Heart right ventricle (tissue), 16 donors: ENCODE data around the gene KDM5A. TPM values are rescaled to one million over a fixed set of nuclear protein-coding genes. Genes with fewer than 3 reads are reported as not detected.
A peak's percentile ranks its signal among the peaks of the same experiment; 100 is the strongest.

Source experiments
- ATAC-seq, 8 donors: fragments of 200-7000 bp; cut with Tn5 transposase; one replicate each; pipeline ENCODE4 v1.9.1; 2020; ENCODE audit warnings: mild to moderate bottlenecking in 8 of 8, moderate library complexity in 8 of 8, moderate number of reproducible peaks in 1 of 8
- DNase-seq, 2 donors: peaks; one replicate each; pipeline ENCODE4 v3.0.0-alpha.2; 2020
- H3K27ac ChIP-seq, 10 donors: fragments of 200-600 bp; sonication (generic) in 2 of 10; one replicate each; pipeline versions ENCODE4 v1.5.0 to v1.8.0; 2020 to 2022; ENCODE audit warnings: mild to moderate bottlenecking in 3 of 10
- H3K27me3 ChIP-seq, 7 donors: fragments of 200-600 bp; one replicate each; pipeline ENCODE4 v1.8.0; 2021 to 2022; ENCODE audit warnings: mild to moderate bottlenecking in 2 of 7
- H3K36me3 ChIP-seq, 9 donors: fragments of 200-600 bp; sonication (generic) in 1 of 9; one replicate each; pipeline versions ENCODE4 v1.5.0 to v1.8.0; 2020 to 2022; ENCODE audit warnings: mild to moderate bottlenecking in 2 of 9
- H3K4me1 ChIP-seq, 9 donors: fragments of 200-600 bp; sonication (generic) in 1 of 9; one replicate each; pipeline versions ENCODE4 v1.5.0 to v1.8.0; 2020 to 2022; ENCODE audit warnings: mild to moderate bottlenecking in 4 of 9
- H3K4me3 ChIP-seq, 10 donors: fragments of 200-600 bp; sonication (generic) in 2 of 10; one replicate each; pipeline versions ENCODE4 v1.5.0 to v1.8.0; 2020 to 2022; ENCODE audit warnings: mild to moderate bottlenecking in 7 of 10, moderate library complexity in 2 of 10
- H3K9me3 ChIP-seq, 11 donors: fragments of 200-600 bp in 10 of 11; sonication (generic) in 2 of 11; one replicate each; pipeline versions ENCODE4 v1.5.0 to v1.8.0; 2013 to 2022; ENCODE audit warnings: mild to moderate bottlenecking in 2 of 11, control low read depth in 1 of 11, moderate library complexity in 1 of 11
- WGBS, 2 donors: extraction: QIAGEN DNeasy Blood & Tissue Kit; methylation state at CpG; one replicate each; pipeline ENCODE4 v1.1.7; 2013; ENCODE audit warnings: inconsistent platforms in 1 of 2; 5-methylcytosine and 5-hydroxymethylcytosine counted together
- intact Hi-C, 10 donors: fragments of 100-400 bp; cut with DNase I; formaldehyde crosslinking; loops; one replicate each; pipeline versions ENCODE4 v1.11.1 to v1.14.2; 2022
- polyA plus RNA-seq, 2 donors: library from polyadenylated mRNA; stranded (reverse); fragments of 200-250 nt; gene quantifications; one replicate each; pipeline ENCODE4 v1.2.3, GENCODE V29; 2013
- total RNA-seq, 10 donors: library from RNA; stranded (reverse); fragmentation: NEBNext Ultra II Directional in 3 of 10; extraction: Animal tissue kit (Norgen Biotek cat#: 25700) in 3 of 10; gene quantifications; one replicate each; pipeline versions ENCODE4 v1.2.1 to v1.2.4, GENCODE V29; 2021 to 2023
- TF ChIP-seq, protein P1 (sequence below), 9 donors: fragments of 200-600 bp; sonication (generic) in 2 of 9; IDR thresholded peaks; one replicate each; pipeline versions ENCODE4 v1.5.0 to v1.8.0; 2021 to 2022; ENCODE audit warnings: antibody characterized with exemption in 9 of 9, mild to moderate bottlenecking in 5 of 9, moderate library complexity in 1 of 9
- donor health status: Arrhythmogenic right ventricular cardiomyopathy.
- donor health status: ischemic (EF 13 %, LVEDD 7.1; RV severe dilation, severe dysfunction).
- donor health status: healthy with polysubstance abuse.
- donor health status: DM: no; HTN: yes; CAD: no.
- donor health status: DM: no; HTN: no; CAD: no.
- donor health status: ischemic (EF 25% LVEDD 6.9; RV normal size, moderate dysfunction).
- donor health status: ischemic (EF 25% LVEDD 5.7; RV mildly dilated, moderate dysfunction).
- donor health status: healthy.
- donor health status: DM: yes; HTN: yes; CAD: no.
- donor health status: Ischemic cardiomyopathy.
- donor health status: ischemic (EF 35%, LVEDD 5.7; RV mildly dilated, moderate dysfunction).
- donor health status: nonischemic (EF 11% LVEDD 7.7; RV severe dilation, severe dysfunction).
- donor health status: DM: yes; HTN: yes; CAD: no.
- donor health status: PGD.
- donor health status: ischemic (EF 29% LVEDD 5.4; RV normal size, mild dysfunction).
- donor health status: nonischemic (EF 23%, LVEDD 6.1; RV moderate dilation, normal function).

Gene KDM5A
- total and polyA plus RNA-seq, 12 donors: 3.0 to 46.0 (median 33.3) TPM

DNA sequence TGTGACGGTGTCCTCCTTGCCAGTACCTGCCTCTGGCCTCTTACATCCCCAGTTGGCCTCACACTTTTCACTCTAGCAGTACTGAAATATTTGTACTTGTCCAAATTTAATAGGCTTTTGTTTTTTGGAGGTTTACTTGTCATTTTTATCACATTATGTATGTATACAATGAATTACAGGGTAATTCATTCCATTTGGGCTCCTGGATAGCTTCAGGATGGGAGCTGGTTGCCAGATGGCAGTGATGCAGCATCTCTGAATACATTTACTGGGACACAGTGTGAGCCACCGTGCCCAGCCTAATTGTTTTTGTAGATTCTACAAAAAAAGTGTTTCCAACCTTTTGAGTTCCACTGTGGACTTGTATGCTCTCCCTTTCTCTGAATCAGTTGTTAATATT lies 25.7 kb upstream of the KDM5A start:
- no peak overlapping the region for H3K27ac ChIP-seq
- TF ChIP-seq, protein P1, sequence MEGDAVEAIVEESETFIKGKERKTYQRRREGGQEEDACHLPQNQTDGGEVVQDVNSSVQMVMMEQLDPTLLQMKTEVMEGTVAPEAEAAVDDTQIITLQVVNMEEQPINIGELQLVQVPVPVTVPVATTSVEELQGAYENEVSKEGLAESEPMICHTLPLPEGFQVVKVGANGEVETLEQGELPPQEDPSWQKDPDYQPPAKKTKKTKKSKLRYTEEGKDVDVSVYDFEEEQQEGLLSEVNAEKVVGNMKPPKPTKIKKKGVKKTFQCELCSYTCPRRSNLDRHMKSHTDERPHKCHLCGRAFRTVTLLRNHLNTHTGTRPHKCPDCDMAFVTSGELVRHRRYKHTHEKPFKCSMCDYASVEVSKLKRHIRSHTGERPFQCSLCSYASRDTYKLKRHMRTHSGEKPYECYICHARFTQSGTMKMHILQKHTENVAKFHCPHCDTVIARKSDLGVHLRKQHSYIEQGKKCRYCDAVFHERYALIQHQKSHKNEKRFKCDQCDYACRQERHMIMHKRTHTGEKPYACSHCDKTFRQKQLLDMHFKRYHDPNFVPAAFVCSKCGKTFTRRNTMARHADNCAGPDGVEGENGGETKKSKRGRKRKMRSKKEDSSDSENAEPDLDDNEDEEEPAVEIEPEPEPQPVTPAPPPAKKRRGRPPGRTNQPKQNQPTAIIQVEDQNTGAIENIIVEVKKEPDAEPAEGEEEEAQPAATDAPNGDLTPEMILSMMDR (IDR thresholded peaks at IDR 0.05): no peak
- WGBS, 2 donors: 89 to 93% methylated on average over 2 of the region's 2 CpGs
- intact Hi-C loops: no loop called here
- H3K4me3 ChIP-seq: no peak overlapping the region
- no peaks in the 10 kb centered on the region for H3K4me1 ChIP-seq
- peaks cover 0 to 78% (median 6%) of the 10 kb centered on the region in 9 donors for H3K36me3 ChIP-seq
- H3K27me3 ChIP-seq: no peaks in the 10 kb centered on the region
- ATAC-seq (no peak), DNase-seq (no peak)
- H3K9me3 ChIP-seq: no peaks in the 10 kb centered on the region

DNA sequence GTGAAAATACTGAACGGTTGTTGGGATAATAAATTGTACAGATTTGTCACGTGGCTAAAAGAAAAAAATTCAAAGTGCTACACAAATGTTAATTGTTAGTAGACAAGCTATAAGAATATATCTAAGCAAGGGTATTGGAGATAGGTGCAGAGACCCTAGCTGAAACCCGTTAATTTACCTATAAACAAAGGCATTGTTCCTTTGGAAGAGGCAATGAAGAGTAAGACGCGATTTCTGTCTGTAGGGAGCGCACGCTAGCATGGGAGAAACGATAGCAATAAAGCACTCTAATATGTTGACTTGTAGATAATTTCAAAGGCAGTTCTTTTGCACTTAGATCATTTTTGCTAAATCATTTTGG lies 12.9 kb upstream of the KDM5A start:
- Histone ChIP-seq H3K4me3 (peak overlapping the region; percentile 49 to 80 (median 72)), H3K27ac (peak overlapping the region in 7 of 10 donors; percentile 4 to 74 (median 58)), H3K4me1 (peaks cover 4 to 19% (median 11%) of the 10 kb centered on the region in 9 donors), H3K36me3 (no peaks in the 10 kb centered on the region), H3K27me3 (no peaks in the 10 kb centered on the region), H3K9me3 (no peaks in the 10 kb centered on the region)
- WGBS, 2 donors: 0 to 1% methylated on average over 8 of the region's 8 CpGs
- ATAC-seq (no peak), DNase-seq (no peak)
- TF ChIP-seq, protein P1 (IDR thresholded peaks at IDR 0.05): no peak
- intact Hi-C loops: no loop called here

DNA sequence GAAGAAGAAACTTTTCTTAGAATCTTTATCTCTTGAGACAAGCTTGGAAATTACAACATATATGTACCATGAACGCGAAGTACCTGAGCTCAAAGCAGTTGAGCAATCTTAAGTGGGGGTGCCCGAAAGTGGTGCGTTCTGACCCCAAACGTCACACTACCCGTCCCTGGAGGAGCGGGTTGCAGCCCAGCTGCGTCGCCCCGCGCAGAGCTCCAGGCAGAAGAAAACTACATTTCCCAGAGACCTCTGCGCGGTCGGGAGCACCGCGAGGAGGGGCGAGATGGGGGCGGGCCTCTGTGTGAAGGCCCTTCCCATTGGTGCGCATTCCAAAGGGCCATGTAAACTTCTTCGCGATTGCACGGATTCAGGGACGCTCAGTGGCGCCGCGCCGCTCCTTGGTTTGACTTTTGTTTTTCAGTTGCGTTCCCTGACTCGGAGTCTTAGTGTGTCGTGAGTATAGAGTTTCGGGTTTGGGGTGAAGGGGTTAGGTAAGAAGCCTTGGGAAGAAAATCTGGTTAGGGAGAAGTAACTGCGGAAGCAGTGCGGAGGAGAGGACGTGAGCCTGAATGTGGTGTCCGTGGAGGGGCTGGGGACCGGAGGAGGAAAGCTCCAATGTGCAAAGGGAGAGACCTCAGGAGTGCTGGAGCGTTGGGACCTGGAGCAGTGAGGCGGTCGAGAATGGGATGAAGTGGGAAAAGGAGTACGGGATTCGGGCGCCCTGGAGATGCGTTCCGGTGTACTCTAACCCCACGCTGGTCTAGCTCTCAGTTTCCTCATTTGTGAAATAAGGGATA lies 12.3 kb upstream of the KDM5A start, which contains the start of gene CCDC77:
TSS of gene CCDC77 (plus strand) at position 410 of the 794 bp plus-strand sequence. CDS start 7,740 bp downstream, outside the sequence.
- Histone ChIP-seq H3K27ac (peak within 1 kb of the TSS in 7 of 10 donors; percentile 4 to 74 (median 58)), H3K27me3 (no peaks in the 10 kb centered on the region), H3K4me1 (peaks cover 4 to 19% (median 11%) of the 10 kb centered on the region in 9 donors), H3K4me3 (peak within 1 kb of the TSS; percentile 49 to 80 (median 72)), H3K9me3 (no peaks in the 10 kb centered on the region), H3K36me3 (no peaks in the 10 kb centered on the region)
- intact Hi-C loops: loop anchor here in 1 of 10 donors (1.0 kb wide), 1 partner anchor 12 kb away; the partner anchor contains the start of gene KDM5A
- WGBS, 2 donors: 0 to 1% methylated on average over 45 of the region's 45 CpGs
- DNase-seq: peak; percentile 87 to 92
- ATAC-seq: peak; percentile 98 to 100 (median 100)
- TF ChIP-seq, protein P1 (IDR thresholded peaks at IDR 0.05): peak in 4 of 9 donors; percentile 35 to 61 (median 55)

DNA sequence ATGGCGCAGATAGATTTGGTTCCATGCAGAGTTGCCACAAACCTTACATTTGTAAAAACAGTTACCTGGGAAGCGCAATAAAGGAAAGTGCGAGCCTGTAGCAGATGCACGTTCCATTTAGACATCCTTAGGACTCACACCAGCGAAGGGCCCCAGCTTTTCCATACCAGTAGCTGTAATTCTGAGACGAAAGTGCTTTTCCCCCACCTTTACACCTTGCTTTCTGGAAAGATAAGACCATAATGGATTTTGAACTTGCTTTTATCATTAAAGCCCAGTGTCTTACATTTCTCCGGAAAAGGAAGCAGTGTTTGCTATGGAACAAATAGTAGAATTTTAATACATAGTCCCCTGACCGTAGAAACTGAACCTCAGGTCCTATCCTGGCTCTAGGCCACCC lies 11.7 kb upstream of the KDM5A start:
- no peaks in the 10 kb centered on the region for H3K36me3 ChIP-seq
- intact Hi-C loops: loop anchor here in 1 of 10 donors (1.0 kb wide), 1 partner anchor 12 kb away; the partner anchor contains the start of gene KDM5A
- TF ChIP-seq, protein P1 (IDR thresholded peaks at IDR 0.05): no peak
- H3K9me3 ChIP-seq: no peaks in the 10 kb centered on the region
- 61 to 67% methylated on average over 8 of the region's 8 CpGs for WGBS, 2 donors
- peak overlapping the region in 4 of 10 donors; percentile 17 to 62 (median 56) for H3K27ac ChIP-seq
- ATAC-seq (no peak), DNase-seq (no peak)
- peaks cover 4 to 19% (median 11%) of the 10 kb centered on the region in 9 donors for H3K4me1 ChIP-seq
- H3K27me3 ChIP-seq: no peaks in the 10 kb centered on the region
- peak overlapping the region in 9 of 10 donors; percentile 53 to 80 (median 75) for H3K4me3 ChIP-seq
